COLO668 (cell line): Measurements from ENCODE around the gene OXT.
"Not testable (repeated sequence)": the region's sequence is repeated elsewhere in the genome, so short reads cannot be mapped to it uniquely, and the experiment has no call there.

Source experiments
- DNase-seq: peaks from one replicate; lab custom pipeline; 2025; ENCODE audit not compliant: unreplicated experiment; lab: John Stamatoyannopoulos, UW

Gene OXT

GRCh38 chr20:3071610-3072529 is at the start of gene OXT:
OXT (plus strand) TSS chr20:3071620; CDS start chr20:3071656, 36 bp downstream.
- DNase-seq, result no peak

GRCh38 chr20:3021777-3022176 is 49.6 kb upstream of the OXT start:
- DNase-seq, result no peak

DNA sequence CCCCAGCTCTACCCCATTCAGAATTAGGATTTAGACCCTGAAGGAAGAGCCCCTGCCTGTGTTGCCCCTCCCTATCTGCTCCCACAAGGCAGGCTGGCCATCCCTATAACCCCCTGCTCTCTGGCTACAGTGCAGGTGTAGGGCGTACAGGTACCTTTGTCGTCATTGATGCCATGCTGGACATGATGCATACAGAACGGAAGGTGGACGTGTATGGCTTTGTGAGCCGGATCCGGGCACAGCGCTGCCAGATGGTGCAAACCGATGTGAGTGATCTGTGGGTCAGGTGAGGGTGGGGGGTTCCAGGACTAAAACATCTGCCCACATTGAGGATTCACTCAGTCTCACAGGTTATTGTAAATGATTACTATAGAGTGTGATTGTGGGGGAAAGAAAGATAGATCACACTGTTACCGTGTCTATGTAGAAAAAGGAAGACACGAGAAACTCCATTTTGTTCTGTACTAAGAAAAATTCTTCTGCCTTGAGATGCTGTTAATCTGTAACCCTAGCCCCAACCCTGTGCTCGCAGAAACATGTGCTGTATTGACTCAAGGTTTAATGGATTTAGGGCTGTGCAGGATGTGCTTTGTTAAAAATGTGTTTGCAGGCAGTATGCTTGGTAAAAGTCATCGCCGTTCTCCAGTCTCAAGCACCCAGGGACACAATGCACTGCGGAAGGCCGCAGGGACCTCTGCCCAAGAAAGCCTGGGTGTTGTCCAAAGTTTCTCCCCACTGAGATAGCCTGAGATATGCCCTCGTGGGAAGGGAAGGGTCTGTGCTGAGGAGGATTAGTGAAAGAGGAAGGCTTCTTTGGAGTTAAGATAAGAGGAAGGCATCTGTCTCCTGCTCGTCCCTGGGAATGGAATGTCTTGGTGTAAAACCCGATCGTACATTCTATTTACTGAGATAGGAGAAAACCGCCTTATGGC is 48.6 kb upstream of the OXT start:
- not testable (repeated sequence) for DNase-seq

- DNase-seq, result no peak
Measured at GRCh38 chr20:3027987-3028386, 43.4 kb upstream of the OXT start.

GRCh38 chr20:3031524-3032147 is 39.8 kb upstream of the OXT start:
- DNase-seq, result no peak

- DNase-seq, result no peak
Measured at GRCh38 chr20:3032624-3033023, 38.8 kb upstream of the OXT start.

- no peak for DNase-seq
Measured at GRCh38 chr20:3037654-3038053, 33.8 kb upstream of the OXT start.

GRCh38 chr20:3038454-3038853 is 33.0 kb upstream of the OXT start:
- DNase-seq, result no peak

GRCh38 chr20:3039426-3039825 is 32.0 kb upstream of the OXT start:
- DNase-seq, result no peak

DNA sequence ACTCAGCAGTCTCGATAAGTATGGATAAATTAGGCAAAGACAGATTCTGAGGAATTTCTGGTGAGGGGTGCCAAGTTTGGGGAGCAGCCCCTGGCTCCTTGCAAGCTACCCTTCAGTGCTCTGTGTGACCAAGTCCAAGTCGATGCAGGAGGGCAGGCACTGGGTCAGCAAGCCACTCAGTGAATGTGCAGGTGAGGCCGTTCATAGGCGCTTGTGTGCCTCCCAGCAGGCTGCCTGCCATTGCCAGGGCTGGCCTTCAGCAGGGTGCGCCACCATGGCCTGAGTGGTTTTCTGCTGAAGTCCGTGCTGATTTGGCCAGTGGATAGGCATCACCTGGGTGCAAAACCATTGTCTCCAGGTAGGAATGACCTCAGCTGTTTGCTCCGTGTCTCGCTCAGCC is 31.3 kb upstream of the OXT start:
- no peak for DNase-seq

DNA sequence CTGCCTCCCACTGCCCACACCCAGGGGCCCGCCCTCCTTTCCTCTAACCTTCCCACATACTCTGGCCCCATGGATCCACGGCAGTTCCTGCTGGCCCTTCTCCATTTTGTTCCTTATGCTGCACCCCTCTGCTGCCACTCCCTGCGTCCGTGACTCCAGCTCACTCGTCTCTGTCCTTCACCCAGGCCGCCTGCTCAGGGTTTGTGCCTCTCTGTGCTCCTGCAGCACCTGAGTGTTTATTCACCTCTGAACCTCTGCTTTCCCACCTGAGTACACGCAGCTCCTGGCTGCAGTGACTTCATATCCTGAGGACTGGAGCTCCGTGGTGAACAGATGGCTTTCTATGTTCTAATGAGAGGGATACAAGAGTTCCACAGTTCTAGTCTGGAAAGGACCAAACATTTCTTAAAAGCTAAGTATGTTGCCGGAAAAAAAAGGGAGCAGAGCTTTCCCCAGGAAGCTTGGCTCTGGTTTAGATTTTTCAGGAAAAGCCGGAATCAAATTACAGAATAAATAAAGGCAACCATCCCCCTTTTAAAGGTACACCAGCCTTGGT is 29.5 kb upstream of the OXT start:
- DNase-seq, result peak; percentile 69

GRCh38 chr20:3042625-3043024 is 28.8 kb upstream of the OXT start:
- DNase-seq, result peak; percentile 74

DNA sequence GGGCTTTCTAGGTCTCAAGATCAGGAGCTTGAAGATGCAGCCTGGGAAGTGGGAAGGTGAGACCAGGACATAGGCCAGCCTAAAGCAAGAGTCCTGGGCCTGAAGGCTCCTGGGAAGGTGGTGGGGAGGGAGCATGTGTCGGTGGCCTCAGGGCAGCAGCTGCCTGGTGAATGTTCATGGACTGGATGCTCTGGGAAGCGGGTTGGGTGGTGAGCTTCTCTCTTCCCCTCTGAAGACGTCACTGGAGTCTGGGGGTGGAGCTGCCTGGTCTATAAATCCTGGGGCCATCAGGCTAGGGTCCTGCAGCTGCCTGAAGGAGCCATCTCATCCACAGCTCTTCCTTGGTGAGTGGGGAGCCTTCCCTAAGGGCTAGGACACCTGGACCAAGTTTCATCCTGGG is 28.1 kb upstream of the OXT start, which contains the start of gene GNRH2:
TSS of gene GNRH2 (plus strand) at position 301 of the 400 bp plus-strand sequence. CDS start 793 bp downstream, outside the sequence.
- peak; percentile 18 for DNase-seq

GRCh38 chr20:3044336-3044965 is 27.0 kb upstream of the OXT start:
- no peak for DNase-seq

GRCh38 chr20:3045042-3045815 is 26.2 kb upstream of the OXT start:
- peak; percentile 92 for DNase-seq

DNA sequence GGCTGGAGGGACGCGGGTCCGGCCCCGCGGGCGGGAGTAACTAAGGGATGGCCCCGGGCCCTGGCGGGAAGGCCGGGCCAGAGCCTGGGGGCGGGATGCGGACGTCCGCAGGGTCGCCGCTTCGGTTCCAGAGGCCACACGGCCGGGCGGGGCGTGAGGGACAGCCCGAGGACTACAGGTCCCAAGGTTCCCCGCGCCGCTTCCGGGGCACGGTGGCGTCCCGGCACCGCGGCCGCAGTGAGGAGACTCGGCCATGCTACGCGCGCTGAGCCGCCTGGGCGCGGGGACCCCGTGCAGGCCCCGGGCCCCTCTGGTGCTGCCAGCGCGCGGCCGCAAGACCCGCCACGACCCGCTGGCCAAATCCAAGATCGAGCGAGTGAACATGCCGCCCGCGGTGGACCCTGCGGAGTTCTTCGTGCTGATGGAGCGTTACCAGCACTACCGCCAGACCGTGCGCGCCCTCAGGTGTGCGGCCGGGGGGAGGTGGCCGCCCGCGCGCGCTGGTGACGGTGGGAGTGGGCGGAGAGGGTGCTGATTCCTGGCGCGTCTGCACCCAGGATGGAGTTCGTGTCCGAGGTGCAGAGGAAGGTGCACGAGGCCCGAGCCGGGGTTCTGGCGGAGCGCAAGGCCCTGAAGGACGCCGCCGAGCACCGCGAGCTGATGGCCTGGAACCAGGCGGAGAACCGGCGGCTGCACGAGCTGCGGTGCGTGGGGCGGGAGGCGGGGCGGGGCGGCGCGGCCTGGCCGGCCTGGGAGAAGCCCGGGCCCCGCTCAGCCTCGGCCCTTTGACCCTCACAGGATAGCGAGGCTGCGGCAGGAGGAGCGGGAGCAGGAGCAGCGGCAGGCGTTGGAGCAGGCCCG is 25.4 kb upstream of the OXT start, which contains the start of gene MRPS26:
TSS of gene MRPS26 (plus strand) at position 237 of the 861 bp plus-strand sequence. CDS start at position 254, 17 bp downstream.
- peak; percentile 98 for DNase-seq

DNA sequence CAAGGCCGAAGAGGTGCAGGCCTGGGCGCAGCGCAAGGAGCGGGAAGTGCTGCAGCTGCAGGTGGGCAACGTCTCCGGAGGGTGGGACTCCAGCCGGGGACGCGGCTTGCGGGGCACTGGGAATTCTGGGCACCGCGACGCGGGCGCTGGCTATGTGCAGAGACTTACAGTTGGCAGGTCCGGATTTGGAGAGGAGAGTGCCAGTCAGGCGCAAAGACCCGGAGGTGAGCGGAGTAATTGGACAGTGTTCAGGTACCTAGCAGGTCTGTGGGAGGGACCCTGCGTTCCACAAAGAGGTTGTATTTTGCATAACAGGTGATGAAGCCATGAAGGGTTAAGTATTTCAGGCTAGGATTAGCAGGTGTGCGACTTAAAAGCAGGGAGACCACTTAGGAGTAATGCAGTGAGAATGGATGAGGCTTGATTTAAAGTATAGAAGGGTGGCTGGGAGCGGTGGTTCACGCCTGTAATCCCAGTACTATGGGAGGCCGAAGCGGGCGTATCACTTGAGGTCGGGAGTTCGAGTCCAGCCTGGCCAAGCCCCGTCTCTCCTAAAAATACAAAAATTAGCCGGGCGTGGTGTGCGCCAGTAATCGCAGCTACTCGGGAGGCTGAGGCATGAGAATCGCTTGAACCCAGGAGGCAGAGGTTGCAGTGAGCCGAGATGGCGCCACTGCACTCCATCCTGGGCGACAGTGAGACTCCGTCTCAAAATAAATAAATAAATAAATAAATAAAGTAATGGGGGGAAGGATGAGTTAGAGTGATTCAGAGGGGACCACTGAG is 24.6 kb upstream of the OXT start:
- peak; percentile 80 for DNase-seq
